ENCODE data around the gene FBXL22.

FBXL22 gene

GRCh38 chr15:63640146-63640545, 43.0 kb downstream of the FBXL22 start:
- H3K36me3 ChIP-seq, result peaks cover 66% of the 10 kb centered on the region

More at GRCh38 chr15:63640146-63640545, 43.0 kb downstream of the FBXL22 start:
- Histone ChIP-seq H3K9me3 (ENCODE audit: severe bottlenecking) (no peaks in the 10 kb centered on the region), H3K4me3 (ENCODE audit: low read depth, low read length) (no peak overlapping the region), H3K27me3 (ENCODE audit: insufficient read depth, low read depth, severe bottlenecking) (no peaks in the 10 kb centered on the region), H3K27ac (no peak overlapping the region)
- TF ChIP-seq CTCF (IDR thresholded peaks at IDR 0.05; ENCODE audit: low read depth, low read length), result no peak
- DNase-seq, result no peak
